Bone marrow (tissue), 2 donors: Measurements from ENCODE around the gene LRRC59.
"Not testable (repeated sequence)": the region's sequence is repeated elsewhere in the genome, so short reads cannot be mapped to it uniquely, and the experiment has no call there.

Experiments
- DNase-seq, 2 donors: peaks; one replicate each; lab custom pipeline; 2025; lab: John Stamatoyannopoulos, UW

The LRRC59 gene

DNA sequence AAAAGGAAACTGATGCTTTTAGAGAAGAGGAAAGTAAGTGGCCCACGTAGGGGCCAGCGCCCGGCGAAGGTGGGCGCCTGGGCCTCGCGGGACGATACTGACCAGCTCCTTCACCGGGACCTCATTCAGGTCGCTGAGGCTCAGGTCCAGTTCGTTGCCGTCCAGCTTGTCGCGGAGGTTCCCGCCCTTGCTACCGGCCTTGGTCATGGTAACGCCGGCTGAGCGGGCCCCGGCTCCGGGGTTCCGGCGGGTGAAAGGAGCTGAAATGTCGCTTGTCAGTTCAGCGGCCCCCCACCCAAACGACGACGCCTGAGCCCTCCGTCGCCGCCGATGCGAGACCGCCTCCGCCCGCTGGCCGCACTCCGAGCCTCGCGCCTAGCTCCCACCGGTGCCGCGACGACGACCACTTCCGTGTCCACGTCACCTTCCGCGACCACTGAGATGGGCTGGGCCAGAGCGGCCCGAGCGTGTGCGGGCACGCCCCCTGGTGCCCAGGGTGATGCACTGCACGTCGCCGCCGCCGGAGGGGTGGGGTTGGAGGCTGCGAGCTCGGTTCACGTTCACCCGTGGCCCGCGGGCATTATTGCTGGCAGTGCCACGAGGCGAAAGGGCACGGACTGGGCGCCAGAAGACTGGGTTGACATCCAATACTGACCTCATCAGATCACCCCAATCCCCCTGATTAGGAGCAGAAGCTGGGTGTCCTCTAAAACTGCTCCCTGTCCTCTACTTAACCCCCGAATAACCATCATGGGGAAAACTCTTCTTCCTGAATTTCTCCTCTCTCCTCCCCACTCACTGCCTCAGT lies at the start of gene LRRC59:
TSS of gene LRRC59 (minus strand) at position 413 of the 808 bp plus-strand sequence. CDS start at position 207, 206 bp downstream.
- peak; percentile 73 to 78 for DNase-seq

DNA sequence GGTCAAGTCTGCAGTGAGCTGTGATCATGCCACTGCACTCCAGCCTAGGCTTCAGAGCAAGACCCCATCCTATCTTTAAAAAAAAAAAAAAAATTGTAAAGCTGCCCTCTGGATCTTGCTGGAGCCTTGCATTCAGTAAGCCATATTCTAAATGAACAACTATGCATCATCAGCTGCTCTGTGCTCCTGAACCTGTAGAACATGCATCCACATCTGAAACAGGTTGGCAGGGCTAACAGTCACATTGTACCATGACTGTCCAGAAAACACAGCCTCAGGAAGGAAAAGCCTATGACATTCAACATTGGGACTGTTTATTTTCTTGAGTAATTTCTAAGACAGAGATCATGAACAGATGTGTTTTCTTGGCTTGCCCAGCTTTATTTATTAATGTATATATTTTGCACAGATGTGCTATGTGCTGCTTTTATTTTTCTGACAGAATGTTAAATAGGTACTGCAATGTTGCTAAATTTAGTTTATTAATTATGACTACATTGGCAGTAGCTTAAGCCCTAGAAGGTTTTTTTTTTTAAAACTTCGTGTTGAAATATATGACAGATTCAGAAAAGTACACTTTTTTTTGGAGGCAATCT lies 48.5 kb upstream of the LRRC59 start:
- no peak for DNase-seq

DNA sequence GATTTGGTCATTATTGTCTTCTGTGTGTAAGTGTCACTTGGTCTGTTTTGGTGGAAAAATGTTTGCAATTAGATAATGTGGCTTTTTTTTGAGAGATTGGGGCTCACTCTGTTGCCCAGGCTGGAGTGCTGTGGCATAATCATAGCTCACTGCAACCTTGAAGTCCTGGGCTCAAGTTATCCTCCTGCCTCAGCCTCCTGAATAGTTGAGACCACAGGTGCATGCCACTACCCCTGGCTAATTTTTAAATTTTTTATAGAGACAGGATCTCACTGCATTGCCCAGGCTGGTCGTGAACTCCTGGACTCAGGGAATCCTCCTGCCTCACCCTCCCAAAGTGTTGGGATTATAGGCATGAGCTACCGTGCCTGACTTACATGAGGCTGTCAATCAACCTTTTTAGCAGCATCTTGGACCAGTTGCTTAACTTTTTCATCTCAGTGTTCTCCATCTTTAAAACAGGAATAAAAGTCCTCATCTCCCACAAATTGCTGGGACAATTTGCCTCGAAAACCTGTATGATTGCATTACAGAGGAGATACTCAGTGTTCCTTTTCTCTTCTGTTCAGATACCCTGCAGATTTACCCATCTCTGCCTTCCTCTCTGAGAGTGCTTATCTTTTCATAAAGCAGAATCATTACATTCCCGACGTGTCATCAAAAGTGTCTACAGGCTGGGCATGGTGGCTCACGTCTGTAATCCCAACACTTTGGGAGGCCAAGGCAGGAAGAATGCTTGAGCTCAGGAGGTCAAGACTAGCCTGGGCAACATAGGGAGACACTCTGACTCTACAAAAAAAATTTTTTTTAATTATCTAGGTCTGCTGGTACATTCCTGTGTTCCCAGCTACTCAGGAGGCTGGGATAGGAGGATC lies 47.8 kb upstream of the LRRC59 start:
- DNase-seq: no peak

DNA sequence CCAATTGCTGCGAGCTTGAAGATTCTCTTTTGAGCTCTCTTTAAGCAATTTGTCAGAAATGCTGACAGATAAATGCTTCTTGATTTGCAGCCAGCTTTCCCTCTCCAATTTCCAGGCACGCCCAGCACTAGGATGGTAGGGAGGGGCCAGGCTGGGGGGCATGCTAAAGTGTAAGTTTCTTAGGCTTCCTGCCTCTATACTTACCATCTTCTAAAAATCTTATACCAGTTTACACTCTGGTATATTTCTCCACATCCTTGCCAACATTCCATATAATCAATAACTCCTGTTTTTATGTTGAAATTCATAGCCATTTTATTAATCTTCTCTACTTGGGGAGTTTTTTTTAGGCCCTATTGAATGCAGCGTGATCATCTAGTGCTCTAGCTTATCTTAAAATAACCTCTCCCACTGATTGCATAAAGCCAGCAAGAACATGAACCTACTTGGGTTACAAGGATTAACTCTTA lies 46.2 kb upstream of the LRRC59 start:
- DNase-seq: no peak

DNA sequence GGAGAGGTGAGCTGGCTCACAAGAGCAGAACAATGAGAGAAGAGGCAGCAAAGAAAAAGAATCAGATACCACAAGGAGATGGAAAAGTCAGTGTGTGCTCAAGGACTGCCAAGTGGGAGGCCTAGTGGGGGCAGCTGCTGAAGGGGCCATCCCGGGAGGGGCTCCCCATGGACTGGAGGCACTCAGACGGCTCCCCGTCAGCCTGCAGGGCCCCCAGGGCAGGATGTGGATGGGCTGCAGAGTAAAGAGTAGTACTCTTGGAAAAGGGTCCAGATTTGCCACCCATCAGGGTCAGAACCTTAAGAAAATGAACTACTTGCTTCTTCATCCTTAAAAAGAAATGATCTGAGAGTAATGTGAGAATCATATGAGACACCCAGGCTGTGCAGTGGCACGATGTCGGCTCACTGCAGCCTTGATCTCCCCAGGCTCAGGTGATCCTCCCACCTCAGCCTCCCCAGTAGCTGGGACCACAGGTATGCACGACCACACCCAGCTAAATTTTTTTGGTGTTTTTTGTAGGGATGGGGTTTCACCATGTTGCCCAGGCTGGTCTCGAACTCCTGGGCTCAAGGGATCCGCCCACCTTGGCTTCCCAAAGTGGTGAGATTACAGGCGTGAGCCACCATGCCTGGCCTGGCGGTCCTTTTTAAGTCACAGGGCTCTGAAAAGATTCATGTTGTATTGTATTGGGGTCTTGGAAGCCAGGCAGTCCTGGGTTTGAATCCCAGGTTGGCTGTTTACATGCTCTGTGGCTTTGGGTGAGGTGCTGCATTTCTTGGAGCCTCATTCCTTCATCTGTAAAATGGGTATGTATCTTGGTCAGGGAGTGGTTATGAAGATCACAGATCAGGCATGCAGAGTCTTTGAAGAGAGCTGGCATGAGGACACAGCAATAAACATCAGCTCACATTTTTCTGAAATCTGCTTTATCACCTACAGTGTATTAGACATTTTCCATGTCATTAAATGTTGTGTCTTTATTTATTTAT lies 43.8 kb upstream of the LRRC59 start:
- DNase-seq: no peak

DNA sequence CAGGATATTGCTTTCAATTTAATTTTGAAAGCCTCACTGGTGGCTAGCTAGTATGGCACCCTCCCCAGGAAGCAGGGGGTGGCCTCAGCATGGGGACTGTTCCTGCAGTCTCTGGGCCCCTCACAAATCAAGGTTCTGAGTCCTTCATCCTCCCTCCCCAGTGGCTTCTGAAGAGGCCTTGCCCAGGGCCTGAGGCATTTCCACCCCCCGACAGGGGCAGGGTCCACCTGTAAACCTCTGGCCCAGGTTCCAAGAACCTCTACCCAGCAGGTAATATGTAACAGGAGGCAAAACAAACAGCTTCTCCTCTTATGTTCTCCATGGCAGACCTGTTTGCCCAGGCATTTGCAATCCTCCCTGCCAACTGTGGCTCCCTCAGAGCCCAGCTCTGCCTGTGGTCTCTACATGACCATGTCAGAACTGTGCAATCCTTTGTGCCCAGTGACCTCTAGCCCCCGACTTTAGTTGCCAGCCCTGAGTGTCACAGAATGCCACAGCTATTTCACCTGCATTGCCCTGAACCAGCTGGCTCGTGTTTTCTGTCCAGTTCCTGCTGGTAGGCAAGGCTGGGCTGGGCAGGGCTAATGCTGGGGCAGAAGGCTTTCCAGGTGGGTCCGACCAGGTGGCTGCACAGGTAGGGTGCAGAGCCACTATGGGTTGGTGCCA lies 43.0 kb upstream of the LRRC59 start:
- no peak for DNase-seq

DNA sequence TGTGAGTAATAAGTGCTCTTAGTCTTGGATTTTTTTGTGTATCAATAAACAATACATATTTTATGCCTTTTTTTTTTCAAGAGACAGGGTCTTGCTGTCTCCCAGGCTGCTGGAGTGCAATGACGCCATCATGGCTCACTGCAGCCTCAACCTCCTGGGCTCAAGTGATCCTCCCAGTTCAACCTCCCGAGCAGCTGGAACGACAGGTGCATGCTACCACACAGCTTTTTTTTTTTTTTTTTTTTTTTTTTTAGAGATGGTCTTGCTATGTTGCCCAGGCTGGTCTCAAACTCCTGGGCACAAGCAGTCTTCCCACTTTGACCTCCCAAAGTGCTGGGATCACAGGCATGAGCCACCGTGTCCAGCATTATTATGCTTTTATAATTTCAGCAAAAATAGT lies 41.7 kb upstream of the LRRC59 start:
- DNase-seq: no peak

DNA sequence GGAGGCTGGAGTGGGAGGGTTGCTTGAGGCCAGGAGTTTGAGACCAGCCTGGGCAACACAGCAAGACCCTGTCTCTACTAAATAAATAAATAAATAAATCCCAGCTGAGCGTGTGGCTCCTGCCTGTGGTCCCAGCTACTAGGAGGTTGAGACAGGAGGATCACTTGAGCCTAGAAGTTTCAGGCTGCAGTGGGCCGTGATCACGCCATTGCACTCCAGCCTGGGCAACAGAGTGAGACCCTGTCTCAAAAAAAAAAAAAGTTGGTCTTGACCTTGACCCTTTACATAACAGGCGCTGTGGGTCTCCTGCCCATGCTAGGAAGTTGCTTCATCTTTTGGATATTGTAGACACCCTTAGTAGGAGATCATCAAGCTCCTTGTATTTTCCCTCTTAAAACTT lies 40.1 kb upstream of the LRRC59 start:
- no peak for DNase-seq

DNA sequence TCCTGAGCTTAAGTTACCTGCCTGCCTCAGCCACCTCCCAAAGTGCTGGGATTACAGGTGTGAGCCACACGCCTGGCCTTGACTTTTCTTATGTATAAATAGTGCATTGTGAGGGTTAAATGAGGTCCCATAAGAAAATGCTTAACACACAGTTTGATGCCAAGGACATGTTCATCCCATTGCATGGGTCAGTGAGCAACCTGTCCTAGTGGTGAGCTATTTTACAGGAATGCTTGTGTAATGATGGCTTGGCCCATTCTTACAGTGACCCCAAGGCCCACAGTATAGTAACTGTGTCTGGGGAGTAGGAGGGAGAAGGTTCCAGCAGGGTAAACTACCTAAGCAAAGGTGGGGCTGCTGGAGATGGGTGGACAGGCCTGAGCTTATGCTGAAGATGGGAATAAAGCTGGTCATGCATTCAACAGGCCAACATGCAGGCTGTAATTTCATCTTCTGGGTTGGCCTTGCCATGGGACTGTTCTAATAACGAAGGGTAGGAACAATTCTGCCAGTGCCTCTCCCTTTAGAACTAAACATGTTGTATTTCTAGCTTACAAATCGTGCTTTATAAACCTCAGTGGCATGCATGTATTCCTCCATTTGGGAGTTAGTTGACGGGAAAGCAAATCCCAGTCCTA lies 34.9 kb upstream of the LRRC59 start:
- no peak for DNase-seq

DNA sequence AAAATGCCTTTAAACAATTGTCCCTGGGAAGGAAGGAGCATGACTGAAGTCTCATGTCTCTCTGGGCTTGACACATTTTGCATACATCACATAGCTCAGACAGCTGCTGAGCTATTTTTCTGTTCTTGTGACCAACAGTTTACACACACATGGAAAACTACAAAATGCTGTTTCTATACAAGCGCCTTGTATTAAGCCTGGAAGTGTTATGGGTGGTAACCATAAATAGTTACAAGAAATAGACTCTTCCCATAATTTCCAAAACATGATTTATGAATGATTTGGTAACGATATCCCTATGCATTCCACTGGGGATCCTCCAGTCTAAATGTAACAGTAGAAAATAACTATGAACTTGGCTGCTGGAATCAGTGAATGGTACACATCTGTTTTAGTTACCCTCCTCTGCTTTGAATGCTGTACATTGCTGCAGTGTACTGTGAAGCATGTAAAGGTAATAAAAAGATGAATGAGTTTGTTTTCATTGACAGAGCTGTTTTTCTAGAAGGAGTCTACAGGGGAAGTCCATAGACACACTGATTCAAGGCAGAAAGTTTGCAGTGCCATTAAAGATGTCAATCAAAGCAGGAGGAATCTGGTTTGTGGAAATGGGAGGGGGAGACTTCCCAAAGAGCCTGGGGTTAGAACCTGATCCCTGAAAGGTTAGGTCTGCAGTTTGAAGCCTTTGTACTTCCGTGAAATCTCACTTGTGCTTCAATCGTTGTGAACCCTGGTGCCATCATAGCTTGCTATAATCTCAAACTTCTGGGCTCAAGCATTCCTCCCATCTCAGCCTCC lies 33.7 kb upstream of the LRRC59 start:
- no peak for DNase-seq

DNA sequence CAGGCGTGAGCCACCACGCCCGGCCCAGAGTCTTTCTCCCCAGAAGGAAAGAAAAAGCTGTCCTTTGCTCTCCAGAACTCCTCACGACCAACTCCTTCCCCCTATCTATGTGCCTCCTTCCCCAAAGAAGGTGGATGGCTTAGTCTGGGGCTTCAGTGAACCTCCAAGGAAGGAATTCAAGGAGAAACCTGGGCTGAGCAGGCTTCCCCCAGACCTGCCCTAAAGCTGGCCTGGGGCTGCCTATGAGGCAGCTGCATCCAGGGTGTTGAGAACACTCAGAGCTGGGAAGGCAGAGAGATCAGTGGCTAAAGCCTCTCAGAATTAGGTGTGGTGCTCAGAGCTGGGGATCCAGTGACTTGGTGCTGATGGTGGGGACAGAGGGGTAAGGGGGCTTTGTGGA lies 32.5 kb upstream of the LRRC59 start:
- DNase-seq: no peak

DNA sequence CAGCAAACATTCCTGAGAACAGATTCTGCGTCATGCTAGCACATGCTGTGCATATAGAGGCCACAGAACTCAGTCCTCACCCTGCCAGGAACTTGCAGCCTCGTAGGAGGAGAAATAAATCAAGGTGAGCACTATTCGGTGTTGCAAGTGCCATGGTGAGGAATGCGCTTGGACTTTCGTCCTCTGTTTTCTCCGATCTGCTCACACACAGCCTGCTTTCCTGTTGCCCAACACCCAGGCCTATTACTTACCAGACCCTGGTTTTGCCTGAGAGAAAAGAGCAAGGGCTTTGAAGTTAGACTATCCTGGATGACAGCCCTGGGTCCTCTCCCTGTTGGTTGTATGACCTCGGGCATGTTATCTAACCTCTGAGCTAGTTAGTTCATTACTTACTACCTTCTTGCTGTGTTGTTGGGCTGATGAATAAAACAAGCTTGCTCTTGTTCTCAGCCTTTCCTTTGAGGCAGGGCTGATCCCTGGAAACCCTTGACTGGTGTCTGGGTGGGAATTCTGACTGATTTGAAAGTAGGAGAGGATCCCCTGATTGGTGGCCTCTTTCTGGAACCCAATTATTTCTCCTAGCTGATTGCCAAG lies 31.6 kb upstream of the LRRC59 start:
- no peak for DNase-seq

DNA sequence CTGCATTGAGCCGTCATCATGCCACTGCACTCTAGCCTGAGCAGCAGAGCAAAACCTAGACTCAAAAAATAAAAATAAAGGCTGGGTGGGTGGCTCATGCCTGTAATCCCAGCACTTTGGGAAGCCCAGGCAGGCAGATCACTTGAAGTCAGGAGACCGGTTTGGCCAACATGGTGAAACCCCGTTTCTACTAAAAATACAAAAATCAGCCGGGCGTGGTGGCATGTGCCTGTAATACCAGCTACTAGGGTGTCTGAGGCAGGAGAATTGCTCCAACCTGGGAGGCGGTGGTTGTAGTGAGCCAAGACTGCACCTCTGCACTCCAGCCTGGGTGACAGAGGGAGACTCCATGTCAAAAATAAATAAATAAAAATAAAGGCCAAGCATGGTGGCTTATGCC lies 30.8 kb upstream of the LRRC59 start:
- not testable (repeated sequence) for DNase-seq

DNA sequence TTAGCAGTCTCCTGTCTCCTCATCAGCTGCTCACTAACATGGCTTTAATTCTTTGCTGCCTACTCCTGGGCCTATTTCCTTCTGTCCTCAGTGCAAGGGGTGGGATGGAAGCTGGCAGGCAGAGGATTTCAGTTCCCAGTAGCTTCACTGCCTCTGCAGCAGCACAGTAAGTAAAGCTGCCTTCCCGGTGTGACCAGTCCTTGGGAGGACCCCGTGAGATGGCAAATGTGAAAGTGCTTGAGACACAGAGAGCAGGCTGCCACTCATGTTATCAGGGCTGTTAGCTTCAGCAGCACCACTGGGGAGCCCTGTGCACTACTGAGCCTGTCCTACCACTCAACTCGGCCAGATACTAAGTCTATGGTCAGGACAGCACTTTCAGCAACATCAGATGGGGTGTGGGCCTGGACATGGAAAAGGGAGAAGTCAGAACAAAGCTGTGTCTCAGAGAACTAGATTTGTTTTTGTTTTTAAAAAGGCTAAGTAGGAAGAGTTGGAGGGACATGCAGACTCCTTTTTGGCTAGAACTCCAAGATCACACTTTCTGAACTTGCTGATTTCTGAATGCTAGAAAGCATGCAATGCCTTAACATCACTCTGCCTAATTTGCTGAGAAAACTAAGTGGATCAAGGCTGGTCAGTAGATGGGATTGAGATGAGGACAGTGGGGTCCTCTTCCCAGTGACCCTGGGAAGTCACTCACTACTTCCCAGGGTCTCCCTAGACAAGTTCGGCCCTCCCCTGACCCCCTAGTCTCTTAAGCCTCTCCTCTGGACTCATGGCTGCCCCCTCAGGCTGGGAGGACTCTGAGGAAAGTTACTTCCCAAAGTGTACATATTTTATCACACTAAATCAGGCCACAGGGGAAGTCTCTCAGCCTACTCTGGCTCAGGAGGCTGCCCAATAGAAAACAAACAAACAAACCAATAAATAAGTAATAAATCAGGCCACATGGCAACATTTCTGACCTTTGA lies 29.8 kb upstream of the LRRC59 start:
- DNase-seq: peak in 1 of 2 donors; percentile 9

DNA sequence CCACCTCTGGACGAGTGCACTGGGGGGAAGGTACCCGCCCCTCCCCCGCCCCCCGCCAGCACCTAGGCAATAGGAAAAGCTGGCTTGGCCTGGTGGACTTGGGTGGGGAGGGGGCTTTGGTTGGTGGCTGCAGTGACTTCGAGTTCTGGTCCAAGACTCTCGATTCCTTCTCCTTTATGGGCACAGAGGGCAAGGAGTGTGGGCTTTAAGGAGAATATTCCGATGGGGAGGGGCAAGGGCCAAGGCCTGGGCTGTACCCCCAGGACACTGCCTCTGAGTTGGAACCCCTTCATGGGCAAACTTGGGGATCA lies 29.1 kb upstream of the LRRC59 start:
- no peak for DNase-seq

DNA sequence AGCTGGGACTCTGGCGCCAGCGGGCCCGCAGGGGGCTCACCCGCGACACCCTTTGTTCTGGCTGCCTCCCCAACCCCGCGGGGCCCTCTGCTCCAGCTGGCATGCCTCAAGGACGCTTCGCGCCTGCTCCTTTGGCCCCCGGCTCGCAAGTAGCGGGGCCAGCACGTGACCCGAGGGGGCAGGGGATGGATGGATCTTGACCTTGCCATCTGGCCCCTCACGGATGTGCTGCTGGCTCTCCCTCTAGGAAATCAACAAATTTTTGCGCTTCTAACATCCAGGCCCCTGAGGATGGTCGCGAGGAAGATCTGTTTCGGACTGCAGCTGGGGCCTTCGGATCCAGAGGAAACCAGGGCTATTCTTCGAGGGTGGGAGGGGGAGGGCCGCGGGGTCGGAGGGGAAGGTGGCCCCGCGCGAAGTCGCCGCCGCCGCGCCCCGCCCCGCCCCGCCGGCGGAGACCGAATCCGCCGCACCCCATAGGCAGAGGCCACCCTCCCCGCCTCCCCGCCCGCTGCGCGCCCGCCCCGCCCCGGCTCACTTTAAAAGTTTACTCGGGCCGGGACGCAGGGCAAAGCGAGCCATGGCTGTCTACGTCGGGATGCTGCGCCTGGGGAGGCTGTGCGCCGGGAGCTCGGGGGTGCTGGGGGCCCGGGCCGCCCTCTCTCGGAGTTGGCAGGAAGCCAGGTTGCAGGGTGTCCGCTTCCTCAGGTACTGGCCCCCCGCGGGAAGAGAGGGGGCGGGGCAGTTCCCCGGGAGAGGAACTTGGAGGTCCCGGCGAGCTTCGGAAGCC lies 28.6 kb upstream of the LRRC59 start, which contains the start of gene ACSF2:
TSS of gene ACSF2 (plus strand) at position 537 of the 790 bp plus-strand sequence. CDS start at position 581, 44 bp downstream.
- DNase-seq: peak; percentile 20 to 43
